Right lobe of liver (tissue), 6 donors: Measurements from ENCODE around the gene ZSWIM2. TPM values are rescaled to one million over a fixed set of nuclear protein-coding genes. Genes with fewer than 3 reads are reported as not detected.

ENCODE experiments used
- ATAC-seq, 4 donors: fragments of 200-7000 bp; cut with Tn5 transposase; one replicate each; pipeline ENCODE4 v1.9.1; 2020; ENCODE audit warnings: mild to moderate bottlenecking in 4 of 4, moderate library complexity in 4 of 4
- DNase-seq, 3 donors: peaks; one replicate each; pipeline ENCODE4 v3.0.0-alpha.2; 2020
- H3K27ac ChIP-seq, 3 donors: fragments of 200-600 bp; one replicate each; pipeline ENCODE4 v1.8.0; 2022
- H3K27me3 ChIP-seq, 2 donors: fragments of 200-600 bp; one replicate each; pipeline ENCODE4 v1.8.0; 2022
- H3K36me3 ChIP-seq, 4 donors: fragments of 200-600 bp; sonication (generic) in 1 of 4; one replicate each; pipeline versions ENCODE4 v1.5.1 to v1.8.0; 2017 to 2022; ENCODE audit warnings: control low read depth in 1 of 4
- H3K4me1 ChIP-seq, 4 donors: fragments of 200-600 bp; sonication (generic) in 1 of 4; one replicate each; pipeline versions ENCODE4 v1.5.1 to v1.8.0; 2017 to 2022; ENCODE audit warnings: control low read depth in 1 of 4
- H3K4me3 ChIP-seq, 3 donors: fragments of 200-600 bp; one replicate each; pipeline ENCODE4 v1.8.0; 2022
- H3K9me3 ChIP-seq, 4 donors: fragments of 200-600 bp; sonication (generic) in 1 of 4; one replicate each; pipeline versions ENCODE4 v1.5.1 to v1.8.0; 2017 to 2022; ENCODE audit warnings: control low read depth in 1 of 4
- CTCF ChIP-seq, 4 donors: fragments of 200-600 bp in 3 of 4; fragments of 450-650 bp in 1 of 4; IDR thresholded peaks; one replicate each; pipeline versions ENCODE4 v1.5.1 to v1.8.0; 2016 to 2022; ENCODE audit warnings: antibody characterized with exemption in 4 of 4, mild to moderate bottlenecking in 2 of 4
- POLR2A ChIP-seq: fragments of 450-650 bp; IDR thresholded peaks from one replicate; pipeline ENCODE4 v1.6.1; 2017; ENCODE audit warnings: antibody characterized with exemption, mild to moderate bottlenecking
- WGBS: methylation state at CpG from one replicate; pipeline ENCODE4 v1.1.6; 2018; ENCODE audit warnings: low coverage, low lambda C conversion rate; ENCODE audit not compliant: insufficient coverage; ENCODE audit errors: missing lambda C conversion rate; 5-methylcytosine and 5-hydroxymethylcytosine counted together
- intact Hi-C, 2 donors: fragments of 100-400 bp; cut with DNase I; formaldehyde crosslinking; loops; one replicate each; pipeline versions ENCODE4 v1.11.2 to v1.14.1; 2022
- total RNA-seq, 6 experiments: library from RNA; depleted of rRNA in 2 of 6; stranded (reverse); fragments of >200 nt in 2 of 6; fragmentation: NEBNext Ultra II Directional in 3 of 6; extraction: Animal tissue kit (Norgen Biotek cat#: 25700) in 3 of 6; gene quantifications; one replicate each; pipeline versions ENCODE4 v1.1.0 to v1.2.4, GENCODE V29; 2016 to 2023
- donor health status: DM: no; HTN: yes; CAD: no.
- donor health status: DM: no; HTN: no; CAD: no.
- donor health status: DM: no; HTN: no; CAD: no.
- donor health status: DM: no; HTN: yes; CAD: no.
- donor health status: DM: no; HTN: yes; CAD: no.

Gene ZSWIM2
- total RNA-seq, 6 experiments from 2014 or later, result not detected

GRCh38 chr2:186784930-186785329 is 64.0 kb downstream of the ZSWIM2 start:
- no peaks in the 10 kb centered on the region for H3K27me3 ChIP-seq
- intact Hi-C loops, result no loop called here
- TF ChIP-seq POLR2A (no peak), CTCF (IDR thresholded peaks at IDR 0.05) (no peak)
- ATAC-seq, result no peak
- no peak overlapping the region for H3K27ac ChIP-seq
- H3K4me1 ChIP-seq, result no peaks in the 10 kb centered on the region
- no peaks in the 10 kb centered on the region for H3K9me3 ChIP-seq
- no peak for DNase-seq
- 60% methylated on average over 2 of the region's 4 CpGs for WGBS
- H3K36me3 ChIP-seq, result no peaks in the 10 kb centered on the region
- H3K4me3 ChIP-seq, result no peak overlapping the region

- TF ChIP-seq CTCF (IDR thresholded peaks at IDR 0.05), result no peak
- TF ChIP-seq POLR2A, result no peak
- Histone ChIP-seq H3K9me3 (no peaks in the 10 kb centered on the region), H3K27me3 (no peaks in the 10 kb centered on the region), H3K4me1 (no peaks in the 10 kb centered on the region), H3K4me3 (no peak overlapping the region), H3K27ac (no peak overlapping the region), H3K36me3 (no peaks in the 10 kb centered on the region)
- no peak for DNase-seq
- intact Hi-C loops, result no loop called here
- ATAC-seq, result no peak
Observed at GRCh38 chr2:186783254-186783653, 65.7 kb downstream of the ZSWIM2 start.

GRCh38 chr2:186780701-186781316 is 68.2 kb downstream of the ZSWIM2 start:
- ATAC-seq, result no peak

More at GRCh38 chr2:186780701-186781316, 68.2 kb downstream of the ZSWIM2 start:
- Histone ChIP-seq H3K4me3 (no peak overlapping the region), H3K36me3 (no peaks in the 10 kb centered on the region), H3K9me3 (no peaks in the 10 kb centered on the region), H3K4me1 (no peaks in the 10 kb centered on the region), H3K27me3 (no peaks in the 10 kb centered on the region), H3K27ac (no peak overlapping the region)
- no peak for DNase-seq
- intact Hi-C loops, result no loop called here
- TF ChIP-seq POLR2A, result no peak
- 49% methylated on average over 4 of the region's 4 CpGs for WGBS

Other genes with a start within 250 kb of the ZSWIM2 start
- under 1 TPM; 0.13 to 0.72 (median 0.46) TPM for gene FAM171B, start 155.1 kb downstream of the ZSWIM2 start, total RNA-seq